ENCODE measurements around the gene FIBP.

The FIBP gene

DNA sequence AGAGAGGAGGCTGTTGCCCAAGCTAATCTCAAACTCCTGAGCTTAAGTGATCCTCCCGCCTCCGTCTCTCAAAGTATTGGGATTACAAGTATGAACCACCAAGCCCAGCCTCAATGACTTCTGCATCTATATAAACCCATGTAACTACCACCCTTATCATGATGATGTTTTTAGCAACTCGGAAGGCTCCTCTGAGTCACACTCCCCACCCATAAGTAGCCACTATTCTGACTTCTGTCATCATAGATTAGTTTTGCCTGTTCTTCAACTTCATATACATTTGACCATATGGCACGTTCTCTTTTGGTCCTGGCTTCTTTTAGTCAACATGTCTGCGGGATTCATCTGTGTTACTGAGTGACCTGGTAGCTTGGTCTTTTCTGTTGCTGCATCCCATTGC, 18.3 kb upstream of the FIBP start:
- Histone ChIP-seq H3K9me3 (ENCODE audit: insufficient read depth, low read depth, low read length) (no peaks in the 10 kb centered on the region), H3K79me2 (ENCODE audit: insufficient read depth, low read length) (no peaks in the 10 kb centered on the region), H3F3A (ENCODE audit: low read depth) (no peaks in the 10 kb centered on the region), H3K4me1 (ENCODE audit: insufficient read depth, low read length, poor library complexity, severe bottlenecking) (peaks cover 7% of the 10 kb centered on the region), H2AFZ (ENCODE audit: low read length) (no peak overlapping the region), H3K36me3 (ENCODE audit: insufficient read depth, low read length) (no peaks in the 10 kb centered on the region), H3K4me3 (ENCODE audit: low read length, poor library complexity, severe bottlenecking) (no peak overlapping the region), H4K20me1 (ENCODE audit: insufficient read depth, low read length, poor library complexity, severe bottlenecking) (no peaks in the 10 kb centered on the region), H3K9ac (ENCODE audit: low read depth, low read length, poor library complexity, severe bottlenecking) (no peak overlapping the region), H3K9me2 (replicated peaks; ENCODE audit: low read depth, low read length) (no peaks in the 10 kb centered on the region), H3K27me3 (ENCODE audit: insufficient read depth, low read length, poor library complexity, severe bottlenecking) (no peaks in the 10 kb centered on the region), H3K4me2 (ENCODE audit: low read depth, low read length, poor library complexity, severe bottlenecking) (no peak overlapping the region)
- TF ChIP-seq EZH2phosphoT487 (IDR thresholded peaks at IDR 0.05; ENCODE audit: borderline replicate concordance) (no peak), CTCF (conservative IDR thresholded peaks at IDR 0.05; ENCODE audit: low read length) (no peak)

DNA sequence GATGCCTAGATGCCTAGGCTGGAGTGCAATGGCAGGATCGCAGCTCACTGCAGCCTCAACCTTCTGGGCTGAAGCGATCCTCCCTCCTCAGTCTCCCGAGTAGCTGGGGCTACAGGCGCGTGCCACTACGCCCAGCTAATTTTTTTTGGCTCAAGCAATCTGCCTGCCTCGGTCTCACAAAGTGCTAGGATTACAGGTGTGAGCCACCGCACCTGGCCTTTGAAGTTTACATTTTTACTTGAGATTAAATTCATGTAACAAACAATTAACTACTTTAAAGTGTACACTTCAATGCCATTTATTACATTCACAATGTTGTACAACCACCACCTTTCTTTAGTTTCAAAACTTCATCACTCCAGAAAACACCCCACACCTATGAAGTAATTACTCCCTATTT, 15.4 kb upstream of the FIBP start:
- Histone ChIP-seq H3K4me2 (ENCODE audit: low read depth, low read length, poor library complexity, severe bottlenecking) (no peak overlapping the region), H3K9ac (ENCODE audit: low read depth, low read length, poor library complexity, severe bottlenecking) (no peak overlapping the region)

DNA sequence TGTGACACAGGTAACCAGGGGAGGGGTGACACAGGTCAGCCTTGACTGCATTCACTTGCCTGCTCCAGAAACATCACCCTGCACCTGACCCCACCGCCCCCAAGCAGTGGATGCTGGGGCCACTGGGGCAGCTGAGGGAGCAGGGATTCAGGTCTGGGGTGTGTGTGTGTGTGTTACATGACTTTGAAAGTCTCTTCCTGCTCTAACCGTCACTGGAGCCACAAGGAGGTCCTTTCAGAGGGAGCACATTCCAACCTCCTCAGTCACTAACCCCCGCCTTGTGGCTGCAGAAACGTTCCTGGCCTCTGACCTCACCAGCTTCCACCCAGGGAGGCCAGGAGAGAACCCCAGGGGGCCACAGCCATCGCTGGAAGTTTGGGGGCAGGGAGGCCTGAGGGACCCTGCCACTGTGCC, 14.8 kb upstream of the FIBP start:
- H3K4me1 ChIP-seq (ENCODE audit: insufficient read depth, low read length, poor library complexity, severe bottlenecking), result peaks cover 7% of the 10 kb centered on the region
- no peaks in the 10 kb centered on the region for H3K36me3 ChIP-seq (ENCODE audit: insufficient read depth, low read length)
- H3K79me2 ChIP-seq (ENCODE audit: insufficient read depth, low read length), result no peaks in the 10 kb centered on the region
- peak overlapping the region; percentile 66; the same call in 1 of the 2 replicates for H2AFZ ChIP-seq (ENCODE audit: low read length)
- peak overlapping the region; percentile 35 for H3K9ac ChIP-seq (ENCODE audit: low read depth, low read length, poor library complexity, severe bottlenecking)
- no peak overlapping the region for H3K4me2 ChIP-seq (ENCODE audit: low read depth, low read length, poor library complexity, severe bottlenecking)
- H4K20me1 ChIP-seq (ENCODE audit: insufficient read depth, low read length, poor library complexity, severe bottlenecking), result no peaks in the 10 kb centered on the region
- H3K9me2 ChIP-seq (replicated peaks; ENCODE audit: low read depth, low read length), result no peaks in the 10 kb centered on the region
- no peaks in the 10 kb centered on the region for H3K9me3 ChIP-seq (ENCODE audit: insufficient read depth, low read depth, low read length)
- no peak for TF ChIP-seq EZH2phosphoT487 (IDR thresholded peaks at IDR 0.05; ENCODE audit: borderline replicate concordance)
- TF ChIP-seq CTCF (conservative IDR thresholded peaks at IDR 0.05; ENCODE audit: low read length), result no peak
- no peak overlapping the region for H3K4me3 ChIP-seq (ENCODE audit: low read length, poor library complexity, severe bottlenecking)
- H3K27me3 ChIP-seq (ENCODE audit: insufficient read depth, low read length, poor library complexity, severe bottlenecking), result no peaks in the 10 kb centered on the region
- no peaks in the 10 kb centered on the region for H3F3A ChIP-seq (ENCODE audit: low read depth)

More for the DNA sequence above, 15.4 kb upstream of the FIBP start:
- Histone ChIP-seq H3K79me2 (ENCODE audit: insufficient read depth, low read length) (no peaks in the 10 kb centered on the region), H2AFZ (ENCODE audit: low read length) (0 out of 2 replicates have a peak overlapping the region, but pooled peaks have one; percentile 66), H3K27me3 (ENCODE audit: insufficient read depth, low read length, poor library complexity, severe bottlenecking) (no peaks in the 10 kb centered on the region), H3K9me2 (replicated peaks; ENCODE audit: low read depth, low read length) (no peaks in the 10 kb centered on the region), H3K4me1 (ENCODE audit: insufficient read depth, low read length, poor library complexity, severe bottlenecking) (peaks cover 7% of the 10 kb centered on the region), H3K9me3 (ENCODE audit: insufficient read depth, low read depth, low read length) (no peaks in the 10 kb centered on the region), H3K4me3 (ENCODE audit: low read length, poor library complexity, severe bottlenecking) (no peak overlapping the region), H3K36me3 (ENCODE audit: insufficient read depth, low read length) (no peaks in the 10 kb centered on the region), H3F3A (ENCODE audit: low read depth) (no peaks in the 10 kb centered on the region), H4K20me1 (ENCODE audit: insufficient read depth, low read length, poor library complexity, severe bottlenecking) (no peaks in the 10 kb centered on the region)
- TF ChIP-seq EZH2phosphoT487 (IDR thresholded peaks at IDR 0.05; ENCODE audit: borderline replicate concordance), result no peak
- no peak for TF ChIP-seq CTCF (conservative IDR thresholded peaks at IDR 0.05; ENCODE audit: low read length)
